Right forelimb (tissue), 1 donor: ENCODE measurements around the gene PKLR.
"Not testable (repeated sequence)": the region's sequence is repeated elsewhere in the genome, so short reads cannot be mapped to it uniquely, and the experiment has no call there.

Experiments
- DNase-seq: peaks from one replicate; pipeline ENCODE4 v3.0.0-alpha.2; 2018

Gene PKLR

DNA sequence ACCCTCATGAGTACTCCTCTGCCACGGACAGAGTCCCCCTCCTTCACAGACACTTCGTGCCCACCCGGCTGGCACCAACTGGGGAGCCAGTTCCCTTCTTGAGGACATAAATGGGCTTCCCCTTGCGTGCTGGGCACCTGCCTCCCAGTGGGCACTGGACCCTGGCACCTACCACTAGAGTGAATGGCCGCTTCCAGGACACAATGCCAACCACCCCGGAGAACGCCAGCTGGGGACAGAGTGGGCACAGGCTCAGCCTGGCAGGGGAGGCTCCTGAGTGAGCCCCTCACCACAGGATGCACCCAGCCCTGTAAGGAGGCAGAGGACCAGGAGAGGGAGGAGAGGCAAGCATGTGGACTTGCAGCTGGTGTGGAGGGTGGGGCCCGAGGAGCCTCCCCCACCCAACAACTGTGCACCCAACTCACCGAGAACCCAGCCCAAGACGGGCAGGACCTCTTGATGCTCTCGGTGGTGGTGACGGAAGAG is 47.0 kb downstream of the PKLR start:
- DNase-seq = no peak

DNA sequence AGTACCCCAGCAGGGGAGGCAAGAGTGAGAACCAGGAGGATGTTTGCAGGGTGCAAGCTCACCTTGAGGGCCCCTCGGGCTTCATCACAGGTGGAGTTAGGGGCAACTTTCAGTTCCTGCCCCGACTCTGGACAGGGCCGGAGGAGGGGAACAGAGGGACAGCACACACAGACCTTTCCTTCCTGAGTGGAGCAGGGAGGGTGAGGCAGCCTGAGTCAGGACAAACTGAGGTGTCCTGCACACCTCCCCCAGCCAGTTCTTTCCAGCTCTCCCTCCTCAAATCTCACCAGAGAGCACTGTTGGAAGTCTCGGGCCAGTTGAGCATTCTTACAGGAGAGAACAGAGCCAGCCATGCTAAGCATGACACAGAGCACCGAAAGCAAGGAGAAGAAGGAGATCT is 47.4 kb downstream of the PKLR start:
- no peak for DNase-seq

DNA sequence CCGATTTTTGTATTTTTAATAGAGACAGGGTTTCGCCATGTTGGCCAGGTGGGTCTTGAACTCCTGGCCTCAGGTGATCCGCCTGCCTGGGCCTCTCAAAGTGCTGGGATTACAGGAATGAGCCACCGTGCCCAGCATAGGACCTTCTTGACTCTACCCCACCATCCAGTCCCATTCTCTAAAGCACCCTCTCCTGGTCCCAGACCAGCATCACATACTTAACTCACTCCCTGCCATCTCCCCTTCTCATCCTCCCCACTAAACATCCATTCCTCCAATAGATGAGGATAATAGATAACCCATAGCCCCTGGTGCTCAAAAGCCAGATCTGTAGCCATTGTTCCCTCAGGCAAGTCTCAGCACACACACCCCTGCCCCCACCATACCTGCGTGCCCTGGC is 48.0 kb downstream of the PKLR start:
- no peak for DNase-seq

DNA sequence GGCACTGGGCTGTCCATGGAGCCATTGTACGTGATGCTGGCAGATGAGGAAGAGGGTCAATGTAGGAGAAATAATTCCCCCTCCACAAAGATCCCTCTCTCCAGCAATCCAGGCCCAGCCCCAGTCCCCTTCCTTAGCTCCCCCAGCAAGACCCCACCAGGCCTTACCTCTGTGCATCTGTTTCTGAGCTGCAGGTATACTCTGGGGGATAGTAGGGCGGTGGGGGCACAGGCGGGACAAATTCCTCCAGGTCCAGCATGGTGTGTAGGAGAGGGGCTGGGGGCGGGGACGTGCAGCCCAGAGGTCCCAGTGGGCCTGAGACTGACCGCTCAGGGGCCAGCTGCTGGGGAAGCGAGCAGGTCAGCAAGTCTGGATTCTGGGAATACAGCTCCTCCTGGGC is 49.7 kb downstream of the PKLR start:
- no peak for DNase-seq

DNA sequence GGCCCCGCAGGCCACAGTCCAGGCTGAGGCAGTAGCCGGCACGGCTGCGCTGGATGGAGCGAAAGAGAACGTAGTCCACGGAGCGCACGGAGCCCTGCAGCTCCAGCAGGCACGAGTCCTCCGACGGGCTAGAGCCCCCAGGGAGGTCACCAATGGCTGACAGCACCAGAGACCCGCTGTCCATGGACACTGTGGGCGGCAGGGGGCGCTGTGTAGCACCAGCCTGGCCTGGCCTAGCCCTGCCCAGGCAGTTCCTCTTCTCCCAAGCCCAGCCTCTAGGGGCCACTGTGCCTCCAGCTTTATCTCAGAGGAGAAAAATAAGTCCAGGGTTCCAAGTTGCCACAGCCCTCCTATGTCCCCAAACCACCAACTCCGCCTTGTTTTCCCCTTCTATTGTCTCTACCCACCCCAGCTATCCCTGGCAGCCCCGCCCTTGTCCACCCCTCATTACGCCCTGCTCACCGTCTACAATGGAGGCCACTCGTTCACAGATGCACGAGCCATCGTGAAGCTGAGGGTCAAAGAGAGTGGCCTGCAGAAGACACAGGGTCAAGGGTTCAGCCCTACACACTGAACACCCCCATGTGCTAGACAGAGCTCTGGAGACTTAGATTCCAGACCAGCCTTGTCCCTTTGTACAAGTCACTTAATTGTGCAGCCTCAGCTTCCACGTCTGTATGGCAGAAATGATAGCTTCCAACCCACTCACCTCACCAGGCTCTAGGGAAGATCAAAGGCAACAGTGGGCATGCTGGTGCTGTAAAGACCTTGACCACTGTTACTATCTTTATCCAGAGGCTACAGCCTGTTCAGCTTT is 50.4 kb downstream of the PKLR start:
- peak; percentile 93 for DNase-seq

DNA sequence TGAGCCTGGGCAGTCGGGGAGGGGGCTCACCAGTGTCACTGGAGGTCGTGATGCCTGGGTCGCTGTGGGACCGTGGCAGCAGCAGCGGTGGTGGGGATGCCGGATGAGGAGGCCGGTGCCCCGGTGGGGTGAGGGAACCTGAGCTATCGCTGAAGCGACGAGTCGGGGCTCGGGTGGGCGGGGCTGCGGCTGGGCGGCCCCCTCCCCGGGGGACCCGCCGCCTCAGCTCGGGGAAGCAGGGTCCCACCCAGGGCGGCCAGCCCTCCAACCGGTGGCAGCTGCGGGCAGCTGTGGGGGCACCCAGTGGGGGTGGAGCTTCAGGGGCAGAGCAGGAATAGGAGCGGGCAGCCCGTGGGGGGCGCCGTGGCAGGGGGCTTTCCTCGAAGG is 51.0 kb downstream of the PKLR start:
- no peak for DNase-seq

DNA sequence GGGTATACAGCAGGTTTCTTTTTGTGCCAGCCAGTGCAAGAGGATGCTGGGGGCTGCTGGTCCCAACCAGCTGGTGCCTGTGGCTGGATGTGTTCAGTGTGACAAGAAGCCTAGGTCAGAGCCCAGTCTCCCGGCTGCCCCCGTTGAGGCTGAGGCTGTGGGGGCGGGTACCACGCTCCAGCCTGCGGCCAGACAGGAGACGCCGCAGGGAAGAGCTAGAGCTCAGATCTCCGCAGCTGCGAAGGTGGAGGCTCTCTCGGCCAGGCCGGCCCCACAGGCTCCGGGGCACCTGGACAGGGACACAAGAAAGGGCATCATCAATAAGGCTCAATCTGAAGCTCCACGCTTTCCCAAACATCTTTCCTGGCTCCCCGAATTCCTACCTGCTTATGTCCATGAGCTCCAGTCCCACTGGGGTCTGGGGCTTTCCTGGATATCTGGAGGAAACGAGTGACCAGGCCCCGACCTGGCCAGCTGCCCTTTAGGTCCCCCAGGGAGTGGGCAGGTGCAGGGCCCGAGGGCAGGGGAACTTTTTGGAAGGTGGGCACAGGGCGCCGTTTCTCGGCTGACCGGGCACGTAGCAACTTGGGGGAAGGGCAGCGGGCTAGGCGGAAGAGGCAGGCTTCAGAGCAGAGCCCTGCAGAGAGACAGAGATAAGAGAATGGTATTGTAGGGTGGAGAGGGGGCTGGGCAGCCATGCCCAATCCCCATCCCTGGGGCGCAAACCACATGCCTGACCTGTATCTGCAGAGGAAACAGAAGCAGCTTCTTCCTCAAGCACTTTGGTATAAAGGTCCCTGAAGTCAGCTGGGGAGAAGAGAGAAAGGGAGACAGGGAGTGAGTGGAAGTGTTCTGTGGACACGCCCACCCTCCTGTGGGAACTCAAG is 53.3 kb downstream of the PKLR start:
- DNase-seq = no peak

DNA sequence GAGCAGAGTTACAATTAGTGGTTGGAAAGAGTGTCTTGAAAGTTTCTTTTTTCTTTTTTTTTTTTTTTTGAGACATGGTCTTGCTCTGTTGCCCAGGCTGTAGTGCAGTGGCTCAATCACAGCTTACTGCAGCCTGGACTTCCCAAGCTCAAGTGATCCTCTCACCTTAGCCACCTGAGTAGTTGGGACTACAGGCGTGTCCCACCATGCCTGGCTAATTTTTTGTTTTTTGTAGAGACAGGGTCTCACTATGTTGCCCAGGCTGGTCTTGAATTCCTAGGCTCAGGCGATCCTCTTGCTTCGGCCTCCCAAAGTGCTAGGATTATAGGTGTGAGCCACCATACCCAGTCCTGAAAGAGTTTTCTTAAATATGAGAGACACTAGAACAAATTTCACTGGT is 54.4 kb downstream of the PKLR start:
- DNase-seq = not testable (repeated sequence)

DNA sequence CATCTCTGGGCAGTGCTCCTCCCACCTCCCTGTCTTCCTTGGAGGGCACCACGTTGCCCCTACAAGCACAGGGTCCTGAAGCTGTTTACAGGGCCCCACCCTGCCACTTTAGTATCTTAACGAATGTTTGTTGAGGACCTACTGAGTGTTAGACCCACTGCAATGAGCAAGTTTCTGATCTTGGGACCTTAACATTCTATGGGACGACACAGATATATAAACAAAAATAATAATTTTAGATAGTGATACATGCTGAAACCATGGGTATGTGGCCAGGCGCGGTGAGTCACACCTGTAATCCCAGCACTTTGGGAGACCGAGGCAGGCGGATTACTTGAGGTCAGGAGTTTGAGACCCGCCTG is 56.1 kb downstream of the PKLR start:
- no peak for DNase-seq

DNA sequence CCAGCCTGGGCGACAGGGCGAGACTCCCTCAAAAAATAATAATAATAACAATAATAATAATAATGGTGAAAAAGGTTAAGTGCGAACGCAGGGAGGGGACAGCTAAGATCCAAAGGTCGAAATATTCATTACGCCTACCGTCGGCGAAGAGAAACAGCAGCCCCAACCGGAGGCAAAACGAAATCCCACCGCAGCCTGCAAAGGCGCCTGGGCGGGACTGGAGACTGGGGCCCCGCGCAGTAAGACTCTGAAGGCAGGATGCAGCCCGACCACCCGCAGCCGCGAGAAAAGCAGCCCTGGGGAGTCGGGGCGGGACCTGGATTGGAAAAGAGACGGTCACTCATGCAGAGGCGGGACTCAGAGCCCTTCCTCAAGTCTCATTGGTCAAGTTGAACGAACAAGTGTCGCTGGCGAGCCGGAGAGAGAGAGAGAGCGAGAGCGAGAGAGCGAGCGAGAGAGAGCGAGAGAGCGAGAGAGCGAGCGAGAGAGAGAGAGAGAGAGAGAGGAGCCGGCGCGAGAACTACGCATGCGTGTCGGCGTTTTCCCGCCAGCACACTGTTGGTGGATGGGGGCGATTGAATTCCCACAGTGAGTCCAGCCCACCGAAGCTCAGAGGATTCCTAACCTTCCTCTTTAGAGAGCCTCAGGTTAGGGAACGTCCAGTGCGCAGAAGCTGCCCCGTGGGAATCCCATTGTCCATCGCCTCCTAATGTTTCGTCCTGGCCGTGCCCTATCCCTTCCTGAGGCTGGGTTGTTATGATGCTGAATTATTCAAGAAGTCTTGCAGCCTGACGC is 56.7 kb downstream of the PKLR start:
- DNase-seq = peak; percentile 99

DNA sequence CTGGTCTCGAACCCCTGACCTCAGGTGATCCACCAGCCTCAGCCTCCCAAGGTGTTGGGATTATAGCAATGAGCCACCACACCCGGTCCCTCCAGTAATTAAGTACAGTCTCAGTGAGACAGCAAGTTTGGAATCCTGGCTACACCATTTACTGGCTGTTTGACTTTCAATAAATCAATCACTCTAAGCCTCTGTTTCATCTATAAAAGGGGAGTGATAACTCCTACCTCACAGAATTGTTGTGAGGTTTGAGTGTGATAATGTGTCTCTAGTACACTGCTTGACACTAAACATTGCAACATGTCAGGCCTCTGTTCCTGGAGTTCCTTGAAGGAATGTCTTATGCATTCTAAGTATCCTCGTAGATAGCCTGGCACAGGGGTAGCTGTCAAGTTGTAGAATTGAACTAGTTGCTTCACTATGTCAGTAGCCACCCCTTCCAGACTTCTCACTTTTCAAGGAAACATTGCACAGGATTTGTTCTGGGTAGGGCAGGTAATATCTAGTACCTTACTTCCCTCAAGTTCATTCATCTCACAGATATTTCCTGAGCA is 58.4 kb downstream of the PKLR start:
- DNase-seq = no peak

DNA sequence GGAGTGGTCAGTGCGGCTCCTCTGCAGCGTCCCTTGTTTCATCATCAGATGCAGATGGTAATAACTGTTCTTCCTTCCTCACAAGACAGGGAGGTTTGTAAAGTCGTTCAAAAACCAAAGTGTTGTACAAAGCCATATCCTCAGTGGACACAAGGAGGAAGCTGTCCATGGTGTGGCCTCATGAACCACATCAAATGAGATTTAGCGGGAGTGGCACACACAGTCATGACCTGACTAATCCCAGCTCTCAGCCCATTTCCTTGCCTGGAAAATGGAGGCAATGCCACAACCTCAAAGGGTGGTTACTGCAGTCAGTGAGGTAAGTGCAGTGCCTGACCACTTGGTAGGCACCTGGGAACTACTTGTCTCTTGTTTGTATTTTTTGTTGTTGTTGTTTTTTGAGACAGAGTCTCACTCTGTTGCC is 59.4 kb downstream of the PKLR start:
- DNase-seq = no peak

DNA sequence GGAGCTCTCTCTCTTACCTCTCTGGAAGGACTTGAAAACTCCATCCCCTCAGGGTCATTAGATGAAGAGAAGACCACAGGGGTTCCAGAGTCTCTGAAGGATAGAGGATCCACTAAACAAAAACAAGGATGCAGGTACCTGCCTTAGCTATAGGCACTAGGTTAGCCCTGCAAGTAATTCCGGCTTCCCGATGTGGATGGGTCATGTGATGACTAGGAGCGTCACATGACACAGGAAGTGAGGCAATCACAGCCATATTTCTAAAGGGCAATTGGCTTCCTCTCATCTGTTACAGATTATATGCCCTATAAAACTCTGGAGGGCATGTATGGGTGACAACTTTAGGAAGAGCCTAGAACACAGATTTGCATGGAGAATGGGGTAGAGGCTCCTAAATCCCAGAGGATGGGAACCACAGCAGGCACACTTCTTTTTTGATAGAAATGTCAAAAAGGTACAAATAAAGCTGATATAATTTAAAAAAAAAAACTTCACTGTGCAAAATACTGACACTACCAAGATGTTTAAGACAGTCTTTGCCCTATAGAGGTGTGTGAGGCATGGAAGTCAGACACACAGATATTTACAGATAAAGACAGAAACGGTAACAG is 60.1 kb downstream of the PKLR start:
- peak; percentile 79 for DNase-seq
